Nucleus accumbens (tissue), 56 donors: ENCODE data around the gene PPFIBP1.
"Not testable (repeated sequence)": the region's sequence is repeated elsewhere in the genome, so short reads cannot be mapped to it uniquely, and the experiment has no call there.

Experiments used
- DNase-seq, 56 donors: peaks; one replicate each; lab custom pipeline; 2025; lab: John Stamatoyannopoulos, UW

Gene PPFIBP1

GRCh38 chr12:27644158-27644845 is 120.3 kb downstream of the PPFIBP1 start:
- DNase-seq, result no peak

- no peak for DNase-seq
Observed at GRCh38 chr12:27645671-27646070, 121.7 kb downstream of the PPFIBP1 start.

GRCh38 chr12:27646149-27646548 is 122.1 kb downstream of the PPFIBP1 start:
- no peak for DNase-seq

GRCh38 chr12:27650011-27650410 is 126.0 kb downstream of the PPFIBP1 start:
- DNase-seq, result no peak

- no peak for DNase-seq
Observed at GRCh38 chr12:27651201-27651600, 127.2 kb downstream of the PPFIBP1 start.

- DNase-seq, result peak in 28 of 56 donors; percentile 1 to 73 (median 16)
Observed at GRCh38 chr12:27652174-27652763, 128.3 kb downstream of the PPFIBP1 start.

GRCh38 chr12:27653661-27654060 is 129.7 kb downstream of the PPFIBP1 start:
- no peak for DNase-seq

- DNase-seq, result not testable (repeated sequence)
Observed at GRCh38 chr12:27655476-27655875, 131.5 kb downstream of the PPFIBP1 start.

GRCh38 chr12:27657296-27657695 is 133.3 kb downstream of the PPFIBP1 start:
- DNase-seq, result no peak

GRCh38 chr12:27665704-27666103 is 141.7 kb downstream of the PPFIBP1 start:
- no peak for DNase-seq

GRCh38 chr12:27666510-27666909 is 142.5 kb downstream of the PPFIBP1 start:
- no peak for DNase-seq

GRCh38 chr12:27667540-27667939 is 143.5 kb downstream of the PPFIBP1 start:
- DNase-seq, result no peak

GRCh38 chr12:27672051-27672450 is 148.0 kb downstream of the PPFIBP1 start:
- no peak for DNase-seq

- DNase-seq, result no peak
Observed at GRCh38 chr12:27672643-27673042, 148.6 kb downstream of the PPFIBP1 start.

GRCh38 chr12:27673101-27673718 is 149.2 kb downstream of the PPFIBP1 start:
- DNase-seq, result no peak

GRCh38 chr12:27674989-27675388 is 151.0 kb downstream of the PPFIBP1 start:
- DNase-seq, result no peak

- DNase-seq, result no peak
Observed at GRCh38 chr12:27680619-27681018, 156.6 kb downstream of the PPFIBP1 start.

- DNase-seq, result no peak
Observed at GRCh38 chr12:27682534-27682933, 158.5 kb downstream of the PPFIBP1 start.

GRCh38 chr12:27685274-27685673 is 161.3 kb downstream of the PPFIBP1 start:
- DNase-seq, result no peak

GRCh38 chr12:27686147-27686546 is 162.1 kb downstream of the PPFIBP1 start:
- DNase-seq, result no peak

GRCh38 chr12:27688671-27689070 is 164.7 kb downstream of the PPFIBP1 start:
- no peak for DNase-seq
